ENCODE results near the gene STK38L. TPM values are rescaled to one million over a fixed set of nuclear protein-coding genes. Genes with fewer than 3 reads are reported as not detected.
A peak's percentile ranks its signal among the peaks of the same experiment; 100 is the strongest.

STK38L gene
- total RNA-seq, 1 donor from 2014 or later: 20.5 TPM

DNA sequence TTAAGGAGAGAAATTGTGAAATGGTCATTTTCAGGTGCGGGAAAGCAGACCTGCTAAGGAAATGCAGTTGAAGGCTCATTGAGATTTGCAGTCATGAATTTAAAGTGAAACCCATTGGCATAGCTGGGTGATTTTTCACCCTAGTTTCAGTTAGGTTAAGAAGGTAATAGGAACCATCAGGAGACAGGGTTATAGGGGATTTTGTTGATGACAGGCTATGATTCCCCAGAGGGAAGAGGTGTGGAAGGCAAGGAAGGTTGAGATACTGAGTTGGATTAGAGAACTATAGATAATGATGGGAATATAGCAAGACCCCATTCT lies 65.9 kb downstream of the STK38L start:
- Mint-ChIP-seq H3K4me1 (ENCODE audit: low read depth) (peaks cover 14% of the 10 kb centered on the region), H3K27ac (no peak overlapping the region), H3K27me3 (ENCODE audit: insufficient read depth) (no peaks in the 10 kb centered on the region)

DNA sequence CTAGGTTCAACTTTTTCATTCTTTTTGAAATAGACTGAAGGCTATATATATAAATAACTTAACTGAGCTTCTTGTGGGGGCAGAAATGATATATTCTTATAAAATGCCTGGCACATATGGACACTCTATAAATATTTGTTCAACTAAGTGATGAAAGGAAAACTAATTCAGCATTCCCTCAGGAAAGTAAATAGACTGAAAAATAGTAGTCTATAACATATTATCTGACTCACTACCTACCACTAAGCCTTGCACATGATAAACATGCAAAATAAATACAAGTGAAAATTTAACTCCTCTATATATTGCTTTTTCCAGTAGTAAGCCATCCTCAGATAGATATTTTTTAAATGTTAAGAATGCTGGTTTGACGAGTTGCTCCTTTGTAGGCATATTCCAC lies 72.9 kb downstream of the STK38L start:
- Mint-ChIP-seq H3K27me3 (ENCODE audit: insufficient read depth) (no peaks in the 10 kb centered on the region), H3K9me3 (no peaks in the 10 kb centered on the region), H3K4me1 (ENCODE audit: low read depth) (no peaks in the 10 kb centered on the region), H3K27ac (no peak overlapping the region), H3K4me3 (no peak overlapping the region), H3K36me3 (ENCODE audit: low read depth) (peaks cover 22% of the 10 kb centered on the region)
- intact Hi-C loops (cut with micrococcal nuclease): no loop called here
- no peak for DNase-seq (ENCODE audit: low spot score)

More for the DNA sequence above, 65.9 kb downstream of the STK38L start:
- intact Hi-C loops (cut with micrococcal nuclease): loop anchor here (5.0 kb wide), 2 partner anchors 188 to 458 kb away; no protein-coding TSS in a partner anchor
- Mint-ChIP-seq H3K4me3 (no peak overlapping the region), H3K9me3 (no peaks in the 10 kb centered on the region), H3K36me3 (ENCODE audit: low read depth) (peaks cover 21% of the 10 kb centered on the region)
- no peak for DNase-seq (ENCODE audit: low spot score)

DNA sequence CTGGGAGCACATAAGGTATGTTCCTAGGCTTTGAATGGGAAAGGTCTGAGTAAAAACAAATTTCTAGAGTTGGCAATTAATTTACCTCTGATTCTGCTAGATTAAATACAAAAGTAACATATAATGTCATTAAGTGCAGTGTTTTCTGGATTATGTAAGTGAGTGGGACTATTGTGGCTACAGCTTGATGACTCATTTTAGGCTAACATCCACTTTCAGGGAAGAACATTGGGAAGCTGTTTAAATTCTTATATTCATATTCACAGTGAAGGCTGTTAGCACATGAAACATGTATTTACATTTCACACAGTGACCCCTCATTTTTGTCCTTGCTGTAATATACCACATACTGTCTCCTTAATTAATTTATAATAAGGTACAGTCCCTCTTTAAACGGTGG lies 75.3 kb downstream of the STK38L start:
- H3K27me3 Mint-ChIP-seq (ENCODE audit: insufficient read depth): no peaks in the 10 kb centered on the region
- H3K27ac Mint-ChIP-seq: no peak overlapping the region
- H3K9me3 Mint-ChIP-seq: no peaks in the 10 kb centered on the region
- H3K4me3 Mint-ChIP-seq: no peak overlapping the region
- no peak for DNase-seq (ENCODE audit: low spot score)
- peaks cover 28% of the 10 kb centered on the region for H3K36me3 Mint-ChIP-seq (ENCODE audit: low read depth)
- H3K4me1 Mint-ChIP-seq (ENCODE audit: low read depth): no peaks in the 10 kb centered on the region
- intact Hi-C loops (cut with micrococcal nuclease): no loop called here

DNA sequence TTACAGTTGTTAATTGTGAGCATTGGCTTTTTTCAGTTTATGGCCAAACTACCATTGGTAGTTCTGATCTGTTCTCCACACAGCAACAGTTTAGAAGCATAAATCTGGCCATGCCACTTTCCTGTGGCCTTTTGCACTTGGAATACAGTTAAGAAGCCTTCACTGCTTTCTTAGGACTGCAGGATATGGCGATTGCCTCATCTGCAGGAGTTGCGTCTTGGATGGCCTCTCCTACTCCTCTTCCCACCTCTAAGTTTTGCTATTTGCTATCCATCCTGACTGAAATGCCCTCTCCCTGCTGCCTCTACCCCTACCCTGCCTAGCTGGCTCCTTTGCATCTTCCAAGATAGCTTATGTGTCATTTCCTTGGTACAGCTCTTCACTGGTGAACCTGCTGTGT lies 75.8 kb downstream of the STK38L start:
- Mint-ChIP-seq H3K4me3 (no peak overlapping the region), H3K27me3 (ENCODE audit: insufficient read depth) (no peaks in the 10 kb centered on the region), H3K27ac (no peak overlapping the region), H3K36me3 (ENCODE audit: low read depth) (peaks cover 23% of the 10 kb centered on the region), H3K4me1 (ENCODE audit: low read depth) (no peaks in the 10 kb centered on the region), H3K9me3 (no peaks in the 10 kb centered on the region)
- DNase-seq (ENCODE audit: low spot score): no peak
- intact Hi-C loops (cut with micrococcal nuclease): no loop called here

DNA sequence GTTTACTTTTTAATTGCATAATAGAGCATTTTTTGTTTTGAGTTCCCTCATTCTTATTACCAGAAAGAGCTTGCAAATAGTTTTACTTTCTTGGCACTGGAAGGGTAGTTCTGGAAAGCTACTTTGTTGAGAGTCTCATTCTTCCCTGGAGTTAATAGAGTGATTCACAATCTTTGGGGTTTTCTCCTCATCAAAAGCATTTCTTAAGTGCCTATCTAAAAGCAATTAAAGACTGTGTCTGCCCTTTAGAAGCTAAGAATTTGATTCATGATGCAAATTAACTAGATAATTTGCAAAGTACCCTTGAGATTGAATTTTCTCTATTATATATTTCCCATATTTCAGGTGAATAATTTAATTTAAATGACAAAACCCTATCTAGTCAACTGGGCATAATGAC lies 80.4 kb downstream of the STK38L start:
- no peak overlapping the region for H3K4me3 Mint-ChIP-seq
- H3K4me1 Mint-ChIP-seq (ENCODE audit: low read depth): peaks cover 8% of the 10 kb centered on the region
- DNase-seq (ENCODE audit: low spot score): no peak
- no peak overlapping the region for H3K27ac Mint-ChIP-seq
- intact Hi-C loops (cut with micrococcal nuclease): no loop called here
- no peaks in the 10 kb centered on the region for H3K9me3 Mint-ChIP-seq
- no peaks in the 10 kb centered on the region for H3K27me3 Mint-ChIP-seq (ENCODE audit: insufficient read depth)
- H3K36me3 Mint-ChIP-seq (ENCODE audit: low read depth): peaks cover 24% of the 10 kb centered on the region

DNA sequence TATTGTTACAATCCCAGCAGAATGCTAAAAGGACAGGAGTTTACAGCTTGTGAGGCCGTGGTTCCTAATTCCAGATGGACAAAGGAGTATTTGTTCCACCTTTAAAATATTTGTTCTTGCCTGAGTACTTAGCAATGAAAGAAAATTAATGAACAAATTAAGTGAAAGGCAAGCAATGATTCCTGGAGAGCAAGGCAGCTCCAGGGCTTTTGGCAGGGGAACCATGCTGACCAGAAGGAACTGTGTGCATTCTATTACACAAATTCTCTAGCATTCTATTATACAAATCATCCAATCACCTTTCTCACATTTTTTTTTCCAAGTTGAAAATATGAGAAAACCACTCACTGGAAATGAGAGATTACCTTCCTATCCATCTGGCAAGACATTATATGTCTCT lies 86.8 kb downstream of the STK38L start:
- H3K4me1 Mint-ChIP-seq (ENCODE audit: low read depth): peaks cover 54% of the 10 kb centered on the region
- H3K27ac Mint-ChIP-seq: peak overlapping the region; percentile 90
- no peak for DNase-seq (ENCODE audit: low spot score)
- H3K4me3 Mint-ChIP-seq: peak overlapping the region; percentile 92
- peaks cover 21% of the 10 kb centered on the region for H3K36me3 Mint-ChIP-seq (ENCODE audit: low read depth)
- intact Hi-C loops (cut with micrococcal nuclease): loop anchor here (1.0 to 10.0 kb wide), 12 partner anchors 53 to 1771 kb away; partner anchors contain the start of genes BHLHE41, FGFR1OP2, ITPR2 and MED21
- no peaks in the 10 kb centered on the region for H3K9me3 Mint-ChIP-seq
- H3K27me3 Mint-ChIP-seq (ENCODE audit: insufficient read depth): no peaks in the 10 kb centered on the region

DNA sequence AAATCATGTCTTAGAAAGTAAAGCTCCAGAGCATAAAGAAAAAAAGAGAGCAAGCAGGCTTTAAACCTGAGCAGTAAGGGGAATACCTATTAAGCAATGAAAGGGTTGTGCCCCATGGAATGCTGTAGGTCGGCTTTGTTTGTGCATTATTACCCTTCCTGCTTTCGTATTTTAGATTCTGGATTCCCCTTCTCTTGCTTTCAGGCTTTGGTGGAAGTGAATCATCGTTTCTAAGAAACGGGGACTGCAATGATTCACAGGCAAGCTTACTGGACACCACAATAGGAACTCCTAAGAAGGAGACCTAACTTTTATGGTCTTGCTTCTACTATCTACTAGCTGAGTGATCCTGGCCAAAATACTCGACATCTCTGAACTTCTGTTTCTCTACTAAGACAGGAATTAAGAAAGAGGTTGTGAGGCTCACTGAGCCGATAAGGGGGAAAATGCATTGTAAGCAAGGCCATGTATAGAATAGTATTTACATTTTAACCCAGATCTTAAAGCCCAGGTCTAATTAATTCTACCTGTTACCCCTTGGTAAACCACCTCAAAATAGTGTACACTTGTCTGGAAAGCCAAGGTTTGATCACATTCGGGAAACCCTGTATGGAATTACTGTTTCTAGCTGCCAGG lies 87.3 kb downstream of the STK38L start:
- H3K36me3 Mint-ChIP-seq (ENCODE audit: low read depth): peaks cover 23% of the 10 kb centered on the region
- no peaks in the 10 kb centered on the region for H3K9me3 Mint-ChIP-seq
- peaks cover 60% of the 10 kb centered on the region for H3K4me1 Mint-ChIP-seq (ENCODE audit: low read depth)
- intact Hi-C loops (cut with micrococcal nuclease): loop anchor here (1.0 to 10.0 kb wide), 12 partner anchors 53 to 1771 kb away; partner anchors contain the start of genes BHLHE41, FGFR1OP2, ITPR2 and MED21
- peak; percentile 46 for DNase-seq (ENCODE audit: low spot score)
- peak overlapping the region; percentile 92 for H3K4me3 Mint-ChIP-seq
- no peaks in the 10 kb centered on the region for H3K27me3 Mint-ChIP-seq (ENCODE audit: insufficient read depth)
- H3K27ac Mint-ChIP-seq: peak overlapping the region; percentile 90

DNA sequence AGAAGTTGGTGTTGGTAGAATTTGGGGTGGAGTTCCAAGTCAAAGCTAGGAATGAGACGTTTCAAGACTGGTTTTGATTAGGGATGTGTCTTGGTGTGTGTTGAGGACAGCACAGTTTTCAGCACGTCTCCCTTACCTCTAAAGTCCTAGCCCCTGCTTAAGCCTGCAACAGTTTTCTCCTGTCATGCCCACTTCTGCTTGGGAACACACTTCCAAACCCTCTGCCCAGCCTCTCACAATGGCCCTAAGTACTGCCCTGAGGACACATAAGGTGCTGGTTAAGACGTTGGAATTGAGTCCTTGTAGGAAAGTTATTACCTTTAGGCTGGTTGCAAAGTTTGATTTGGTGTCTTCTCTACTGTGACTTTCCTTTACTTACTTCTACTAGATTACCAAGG lies 87.8 kb downstream of the STK38L start:
- intact Hi-C loops (cut with micrococcal nuclease): loop anchor here (1.0 to 10.0 kb wide), 15 partner anchors 52 to 1770 kb away; partner anchors contain the start of genes BHLHE41, FGFR1OP2, ITPR2 and MED21
- H3K27me3 Mint-ChIP-seq (ENCODE audit: insufficient read depth): no peaks in the 10 kb centered on the region
- DNase-seq (ENCODE audit: low spot score): no peak
- H3K36me3 Mint-ChIP-seq (ENCODE audit: low read depth): peaks cover 18% of the 10 kb centered on the region
- H3K9me3 Mint-ChIP-seq: no peaks in the 10 kb centered on the region
- H3K4me1 Mint-ChIP-seq (ENCODE audit: low read depth): peaks cover 61% of the 10 kb centered on the region
- H3K27ac Mint-ChIP-seq: peak overlapping the region; percentile 90
- peak overlapping the region; percentile 92 for H3K4me3 Mint-ChIP-seq

DNA sequence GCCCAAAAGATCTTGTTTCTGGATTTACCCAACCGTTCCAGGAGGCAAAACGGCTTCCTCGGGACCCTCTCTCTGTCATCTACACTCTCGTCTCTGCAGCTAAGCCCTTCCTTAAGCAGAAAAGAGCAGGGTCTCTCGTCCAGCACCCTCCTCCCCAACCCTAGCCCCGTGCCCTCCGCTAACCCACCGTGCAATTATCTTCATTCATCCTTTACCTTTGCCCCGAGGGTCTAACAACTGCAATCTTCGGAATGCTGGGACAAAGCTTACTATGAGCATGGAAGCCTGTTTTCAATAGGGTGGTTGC lies 88.3 kb downstream of the STK38L start:
- no peak for DNase-seq (ENCODE audit: low spot score)
- intact Hi-C loops (cut with micrococcal nuclease): loop anchor here (2.0 to 10.0 kb wide), 7 partner anchors 88 to 1770 kb away; partner anchors contain the start of genes BHLHE41, ITPR2, MRPS35 and PPFIBP1
- Mint-ChIP-seq H3K4me1 (ENCODE audit: low read depth) (peaks cover 64% of the 10 kb centered on the region), H3K27me3 (ENCODE audit: insufficient read depth) (no peaks in the 10 kb centered on the region), H3K9me3 (no peaks in the 10 kb centered on the region), H3K36me3 (ENCODE audit: low read depth) (peaks cover 18% of the 10 kb centered on the region), H3K4me3 (peak overlapping the region; percentile 92), H3K27ac (peak overlapping the region; percentile 90)

DNA sequence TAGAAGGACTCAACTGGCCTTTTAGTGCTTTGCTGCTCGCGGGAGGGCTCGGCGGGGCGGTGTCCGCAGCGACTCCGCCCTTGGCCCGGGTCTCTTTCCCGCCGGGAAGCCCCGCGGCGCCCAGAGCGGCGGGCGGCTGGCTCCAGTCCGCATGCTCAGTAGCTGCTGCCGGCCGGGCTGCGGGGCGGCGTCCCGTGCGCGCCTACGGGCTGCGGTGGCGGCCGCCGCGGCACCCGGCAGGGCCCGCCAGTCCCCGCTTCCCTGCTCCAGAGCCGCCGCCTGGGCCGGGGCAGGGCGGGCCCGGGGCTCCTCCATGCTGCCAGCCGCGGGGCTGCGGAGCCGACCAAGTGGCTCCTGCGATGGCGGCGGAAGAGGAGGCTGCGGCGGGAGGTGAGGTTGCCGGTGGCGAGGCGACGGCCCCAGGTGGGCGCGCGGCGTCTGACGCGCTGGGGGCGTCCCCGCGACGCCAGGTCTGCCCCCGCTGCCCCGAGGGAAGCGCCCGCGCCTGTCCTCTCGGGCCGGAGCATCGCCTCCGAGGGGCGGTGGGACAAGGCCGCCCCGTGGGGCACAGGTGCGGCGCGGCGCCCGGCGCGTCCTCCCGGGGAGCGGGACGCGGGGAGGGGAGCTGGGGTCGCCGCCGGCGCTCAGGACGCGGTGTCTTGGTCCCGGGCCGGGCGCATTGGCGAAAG lies 88.8 kb downstream of the STK38L start, which contains the start of gene BMAL2:
Gene BMAL2, plus strand, starts transcription at position 123 of the 689 bp plus-strand sequence. Its CDS starts 237 bp downstream, at position 360.
- Mint-ChIP-seq H3K27me3 (ENCODE audit: insufficient read depth) (no peaks in the 10 kb centered on the region), H3K4me3 (peak within 1 kb of the TSS; percentile 99), H3K4me1 (ENCODE audit: low read depth) (peaks cover 69% of the 10 kb centered on the region), H3K9me3 (no peaks in the 10 kb centered on the region), H3K27ac (peak within 1 kb of the TSS; percentile 96), H3K36me3 (ENCODE audit: low read depth) (peaks cover 15% of the 10 kb centered on the region)
- peak; percentile 46 for DNase-seq (ENCODE audit: low spot score)
- intact Hi-C loops (cut with micrococcal nuclease): loop anchor here (2.0 to 10.0 kb wide), 7 partner anchors 88 to 1769 kb away; partner anchors contain the start of genes BHLHE41, ITPR2, MRPS35 and PPFIBP1

DNA sequence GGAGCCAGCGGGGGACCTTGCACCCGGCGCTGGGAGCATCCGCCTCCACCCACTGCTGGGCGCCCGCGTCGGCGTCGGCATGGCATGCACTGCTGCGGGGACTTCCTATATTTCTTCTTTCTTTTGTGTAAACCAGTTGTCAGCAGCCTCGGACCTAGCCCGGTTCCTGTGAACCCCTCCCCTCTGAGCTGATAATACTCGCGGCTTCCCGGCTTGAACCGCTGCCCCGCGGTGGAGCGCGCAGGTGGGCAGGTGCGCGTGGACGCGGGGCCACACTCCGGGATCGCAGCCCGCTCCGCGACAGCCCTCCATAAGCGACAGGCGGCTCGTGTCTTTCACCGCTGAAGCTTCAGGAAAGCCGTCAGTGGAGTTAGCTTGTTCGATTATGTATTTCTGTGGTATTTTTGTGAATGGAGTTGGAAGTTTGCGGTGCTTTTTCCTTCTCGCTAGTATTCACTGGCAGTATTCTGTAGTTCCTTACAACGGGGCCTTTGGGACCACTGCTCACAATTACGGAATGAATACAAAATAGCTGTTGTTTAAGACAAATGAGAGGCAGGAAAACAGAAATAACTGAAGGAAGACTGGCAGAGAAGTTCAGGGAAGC lies 89.4 kb downstream of the STK38L start:
- Mint-ChIP-seq H3K36me3 (ENCODE audit: low read depth) (peaks cover 18% of the 10 kb centered on the region), H3K27ac (peak overlapping the region; percentile 96), H3K4me3 (peak overlapping the region; percentile 99), H3K4me1 (ENCODE audit: low read depth) (peaks cover 75% of the 10 kb centered on the region), H3K9me3 (no peaks in the 10 kb centered on the region), H3K27me3 (ENCODE audit: insufficient read depth) (no peaks in the 10 kb centered on the region)
- DNase-seq (ENCODE audit: low spot score): peak; percentile 58
- intact Hi-C loops (cut with micrococcal nuclease): loop anchor here (2.0 to 10.0 kb wide), 8 partner anchors 89 to 1769 kb away; partner anchors contain the start of genes BHLHE41, ITPR2, MRPS35 and PPFIBP1

DNA sequence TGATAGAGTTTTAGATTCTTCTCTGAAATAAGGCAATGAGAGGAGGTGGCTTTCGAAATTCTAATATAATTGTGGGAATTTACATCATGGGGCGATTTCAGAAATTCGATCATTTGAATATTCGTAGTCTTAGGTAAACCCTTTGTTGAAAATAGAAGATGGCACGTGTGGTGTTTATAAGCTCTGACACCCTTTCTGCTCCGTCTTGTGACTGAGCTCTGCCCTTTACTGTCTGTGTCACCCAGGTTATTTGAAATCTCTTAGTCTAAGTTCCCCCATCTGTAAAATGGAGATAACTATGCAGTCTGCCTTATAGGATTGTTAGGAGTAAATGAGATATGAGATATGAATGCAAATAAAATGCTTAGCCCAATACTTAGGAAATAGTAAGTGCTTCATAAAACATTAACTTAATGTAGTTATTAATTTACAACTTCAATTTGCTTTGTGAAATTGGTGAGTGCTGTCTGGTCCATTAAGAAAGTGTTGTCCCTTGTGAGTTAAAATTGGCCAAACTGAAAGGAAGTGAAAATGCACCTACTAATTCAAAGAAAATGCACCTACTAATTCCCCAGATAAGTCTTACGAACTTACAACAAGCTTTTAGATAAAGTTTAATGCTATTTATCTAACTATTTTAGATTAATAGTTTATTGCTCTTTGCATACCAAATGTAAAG lies 90.1 kb downstream of the STK38L start:
- intact Hi-C loops (cut with micrococcal nuclease): loop anchor here (2.0 to 10.0 kb wide), 5 partner anchors 297 to 1768 kb away; partner anchors contain the start of genes BHLHE41 and ITPR2
- no peaks in the 10 kb centered on the region for H3K27me3 Mint-ChIP-seq (ENCODE audit: insufficient read depth)
- no peak for DNase-seq (ENCODE audit: low spot score)
- peaks cover 19% of the 10 kb centered on the region for H3K36me3 Mint-ChIP-seq (ENCODE audit: low read depth)
- no peaks in the 10 kb centered on the region for H3K9me3 Mint-ChIP-seq
- peak overlapping the region; percentile 96 for H3K27ac Mint-ChIP-seq
- H3K4me3 Mint-ChIP-seq: peak overlapping the region; percentile 99
- H3K4me1 Mint-ChIP-seq (ENCODE audit: low read depth): peaks cover 75% of the 10 kb centered on the region

Measured in activated T-helper 1 cell treated with anti-CD3 and anti-CD28 coated beads, Interleukin-12 subunit alpha, Interleukin-12 subunit beta, Interleukin-2, Interleukin-4 antibody, amounts not matched to agents 30 ng/mL and 10 ng/mL and 1 ng/mL, durations not matched to agents 14 hours and 24 hours and 36 hours (primary cell).